ENCODE data around the gene KAZN. TPM values are rescaled to one million over a fixed set of nuclear protein-coding genes. Genes with fewer than 3 reads are reported as not detected.

KAZN gene
- polyA plus RNA-seq, 2 of the 4 experiments (the other 2 are of a cell fraction) = 1.3 to 1.9 TPM

GRCh38 chr1:14925336-14926136, 327.1 kb downstream of the KAZN start:
- H3K4me2 ChIP-seq = peak overlapping the region; percentile 99
- H3K4me1 ChIP-seq = 0 out of 3 replicates have a peak, but pooled peaks cover 10% of the 10 kb centered on the region
- no peak overlapping the region; a peak in 1 of 6 replicates for H3K27ac ChIP-seq
- H3K9me3 ChIP-seq = no peaks in the 10 kb centered on the region
- FAIRE-seq = no peak
- 80% methylated on average over 12 of the region's 12 CpGs for WGBS (ENCODE audit: missing lambda C conversion rate)
- no peak for DNase-seq (ENCODE audit: low read depth in 1 of 2, low spot score in 1 of 2)
- CTCF ChIA-PET = no interaction called here
- no peak for ATAC-seq
- POLR2A ChIA-PET = no interaction called here
- peak overlapping the region; percentile 72 for H3K4me3 ChIP-seq
- TF ChIP-seq TFCP2L1 (CRISPR knock-in tag; IDR thresholded peaks at IDR 0.05) (no peak), POLR2AphosphoS2 (conservative IDR thresholded peaks at IDR 0.05; ENCODE audit: low read length) (no peak), JUNB (IDR thresholded peaks at IDR 0.05) (no peak), POLR2A (IDR thresholded peaks at IDR 0.05; ENCODE audit: low read length) (no peak), MYC (IDR thresholded peaks at IDR 0.05; ENCODE audit: borderline replicate concordance, low read length) (no peak), RFX5 (IDR thresholded peaks at IDR 0.05) (no peak), PHF8 (IDR thresholded peaks at IDR 0.05; ENCODE audit: borderline replicate concordance, low read depth) (no peak), HEYL (CRISPR knock-in tag; IDR thresholded peaks at IDR 0.05) (no peak), HMGXB4 (CRISPR knock-in tag; IDR thresholded peaks at IDR 0.05; ENCODE audit: borderline replicate concordance) (no peak), BCL3 (IDR thresholded peaks at IDR 0.05) (no peak), ELK1 (IDR thresholded peaks at IDR 0.05; ENCODE audit: low read depth, low read length) (no peak), RCOR1 (IDR thresholded peaks at IDR 0.05; ENCODE audit: low read depth, low read length) (no peak), ATOH8 (CRISPR knock-in tag; IDR thresholded peaks at IDR 0.05; ENCODE audit: low read depth) (no peak), EP300 (IDR thresholded peaks at IDR 0.05) (no peak), NFE2L2 (conservative IDR thresholded peaks at IDR 0.05; ENCODE audit: low read length) (no peak), RNF2 (IDR thresholded peaks at IDR 0.05; ENCODE audit: borderline replicate concordance, low read depth) (no peak), SMC3 (IDR thresholded peaks at IDR 0.05) (no peak), REST (IDR thresholded peaks at IDR 0.05) (no peak)

Measured in A549 (cell line).